Ishikawa (cell line): ENCODE data around the gene MAGI2.

Experiments
- CEBPB ChIP-seq: IDR thresholded peaks from 2 replicates; pipeline ENCODE4 v1.6.1; 2012
- CREB1 ChIP-seq: IDR thresholded peaks from 2 replicates; pipeline ENCODE4 v1.6.1; 2012; ENCODE audit warnings: low read depth
- EGR1 ChIP-seq: IDR thresholded peaks from 2 replicates; pipeline ENCODE4 v1.6.1; 2012
- EP300 ChIP-seq: IDR thresholded peaks from 2 replicates; pipeline ENCODE4 v1.6.1; 2012; ENCODE audit warnings: borderline replicate concordance
- FOXM1 ChIP-seq: IDR thresholded peaks from 2 replicates; pipeline ENCODE4 v1.6.1; 2012; ENCODE audit warnings: low read depth, borderline replicate concordance
- NFIC ChIP-seq: IDR thresholded peaks from 2 replicates; pipeline ENCODE4 v1.6.1; 2012
- RAD21 ChIP-seq: IDR thresholded peaks from 2 replicates; pipeline ENCODE4 v1.6.1; 2012; ENCODE audit warnings: low read depth
- TAF1 ChIP-seq: IDR thresholded peaks from 2 replicates; pipeline ENCODE4 v1.6.1; 2012; ENCODE audit warnings: low read depth, mild to moderate bottlenecking
- TCF12 ChIP-seq: IDR thresholded peaks from 2 replicates; pipeline ENCODE4 v1.6.1; 2012; ENCODE audit warnings: low read depth
- TEAD4 ChIP-seq: IDR thresholded peaks from 2 replicates; pipeline ENCODE4 v1.6.1; 2012
- USF1 ChIP-seq: IDR thresholded peaks from 2 replicates; pipeline ENCODE4 v1.6.1; 2012
- YY1 ChIP-seq: IDR thresholded peaks from 2 replicates; pipeline ENCODE4 v1.6.1; 2012; ENCODE audit warnings: low read depth
- ZBTB7A ChIP-seq: IDR thresholded peaks from 2 replicates; pipeline ENCODE4 v1.6.1; 2012; ENCODE audit warnings: low read depth
- TF ChIP-seq, protein P1 (sequence below): IDR thresholded peaks from 2 replicates; pipeline ENCODE4 v1.6.1; 2012
- TF ChIP-seq, protein P2 (sequence below): IDR thresholded peaks from 2 replicates; pipeline ENCODE4 v1.6.1; 2012; ENCODE audit warnings: low read depth, mild to moderate bottlenecking

MAGI2 gene

GRCh38 chr7:78389022-78389421 lies 1064.4 kb downstream of the MAGI2 start:
- TF ChIP-seq CREB1 (no peak), NFIC (no peak), ZBTB7A (no peak), TEAD4 (no peak), TCF12 (no peak), TAF1 (no peak), CEBPB (no peak), RAD21 (no peak), EP300 (no peak), USF1 (no peak), EGR1 (no peak), YY1 (no peak), FOXM1 (no peak)
- TF ChIP-seq, protein P1, sequence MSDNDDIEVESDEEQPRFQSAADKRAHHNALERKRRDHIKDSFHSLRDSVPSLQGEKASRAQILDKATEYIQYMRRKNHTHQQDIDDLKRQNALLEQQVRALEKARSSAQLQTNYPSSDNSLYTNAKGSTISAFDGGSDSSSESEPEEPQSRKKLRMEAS, result no peak
- TF ChIP-seq, protein P2, sequence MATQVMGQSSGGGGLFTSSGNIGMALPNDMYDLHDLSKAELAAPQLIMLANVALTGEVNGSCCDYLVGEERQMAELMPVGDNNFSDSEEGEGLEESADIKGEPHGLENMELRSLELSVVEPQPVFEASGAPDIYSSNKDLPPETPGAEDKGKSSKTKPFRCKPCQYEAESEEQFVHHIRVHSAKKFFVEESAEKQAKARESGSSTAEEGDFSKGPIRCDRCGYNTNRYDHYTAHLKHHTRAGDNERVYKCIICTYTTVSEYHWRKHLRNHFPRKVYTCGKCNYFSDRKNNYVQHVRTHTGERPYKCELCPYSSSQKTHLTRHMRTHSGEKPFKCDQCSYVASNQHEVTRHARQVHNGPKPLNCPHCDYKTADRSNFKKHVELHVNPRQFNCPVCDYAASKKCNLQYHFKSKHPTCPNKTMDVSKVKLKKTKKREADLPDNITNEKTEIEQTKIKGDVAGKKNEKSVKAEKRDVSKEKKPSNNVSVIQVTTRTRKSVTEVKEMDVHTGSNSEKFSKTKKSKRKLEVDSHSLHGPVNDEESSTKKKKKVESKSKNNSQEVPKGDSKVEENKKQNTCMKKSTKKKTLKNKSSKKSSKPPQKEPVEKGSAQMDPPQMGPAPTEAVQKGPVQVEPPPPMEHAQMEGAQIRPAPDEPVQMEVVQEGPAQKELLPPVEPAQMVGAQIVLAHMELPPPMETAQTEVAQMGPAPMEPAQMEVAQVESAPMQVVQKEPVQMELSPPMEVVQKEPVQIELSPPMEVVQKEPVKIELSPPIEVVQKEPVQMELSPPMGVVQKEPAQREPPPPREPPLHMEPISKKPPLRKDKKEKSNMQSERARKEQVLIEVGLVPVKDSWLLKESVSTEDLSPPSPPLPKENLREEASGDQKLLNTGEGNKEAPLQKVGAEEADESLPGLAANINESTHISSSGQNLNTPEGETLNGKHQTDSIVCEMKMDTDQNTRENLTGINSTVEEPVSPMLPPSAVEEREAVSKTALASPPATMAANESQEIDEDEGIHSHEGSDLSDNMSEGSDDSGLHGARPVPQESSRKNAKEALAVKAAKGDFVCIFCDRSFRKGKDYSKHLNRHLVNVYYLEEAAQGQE, result no peak

- TF ChIP-seq EGR1, result no peak
- TF ChIP-seq, protein P1, result no peak
- TF ChIP-seq NFIC, result no peak
- TF ChIP-seq TEAD4, result no peak
- TF ChIP-seq, protein P2, result no peak
- no peak for TF ChIP-seq FOXM1
- TF ChIP-seq EP300, result no peak
- no peak for TF ChIP-seq ZBTB7A
- no peak for TF ChIP-seq RAD21
- no peak for TF ChIP-seq CREB1
- no peak for TF ChIP-seq YY1
- TF ChIP-seq USF1, result no peak
- TF ChIP-seq CEBPB, result no peak
- TF ChIP-seq TCF12, result no peak
- no peak for TF ChIP-seq TAF1
These were observed 1066.9 kb downstream of the MAGI2 start for GRCh38 chr7:78386520-78386919.

DNA sequence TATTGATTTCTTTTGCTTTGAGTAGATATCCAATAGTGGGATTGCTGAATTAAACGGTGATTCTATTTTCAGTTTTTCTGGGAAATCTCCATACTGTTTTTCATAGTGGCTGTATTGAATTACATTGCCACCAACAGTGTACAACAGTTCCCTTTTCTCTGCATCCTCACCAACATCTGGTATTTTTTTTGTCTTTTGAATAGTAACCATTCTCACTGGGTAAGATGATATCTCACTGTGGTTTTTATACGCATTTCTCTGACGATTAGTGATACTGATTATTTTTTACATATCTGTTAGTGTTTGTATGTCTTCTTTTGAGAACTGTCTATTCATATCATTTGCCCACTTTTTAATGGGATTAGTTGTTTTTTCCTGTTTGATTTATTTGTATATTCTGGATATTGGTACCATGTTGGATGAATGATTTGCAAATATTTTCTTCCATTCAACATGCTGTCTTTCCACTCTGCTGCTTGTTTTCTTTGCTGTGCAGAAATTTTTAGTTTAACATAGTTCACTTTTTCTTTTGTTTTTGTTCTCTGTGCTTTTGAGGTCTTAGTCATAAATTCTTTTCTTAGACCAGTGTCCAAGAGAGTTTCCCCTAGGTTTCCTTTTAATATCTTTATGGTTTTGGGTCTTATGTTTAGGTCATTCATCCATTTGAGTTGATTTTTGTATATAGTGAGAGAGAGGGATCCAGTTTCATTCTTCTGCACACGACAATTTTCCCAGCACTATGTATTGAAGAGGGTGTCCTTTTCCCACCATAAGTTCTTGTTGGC lies 1070.2 kb downstream of the MAGI2 start:
- TF ChIP-seq, protein P1, result no peak
- TF ChIP-seq EGR1 (no peak), CEBPB (no peak), ZBTB7A (no peak), NFIC (no peak), USF1 (no peak), RAD21 (no peak), CREB1 (no peak), FOXM1 (no peak), EP300 (no peak), TAF1 (no peak), TCF12 (no peak)

DNA sequence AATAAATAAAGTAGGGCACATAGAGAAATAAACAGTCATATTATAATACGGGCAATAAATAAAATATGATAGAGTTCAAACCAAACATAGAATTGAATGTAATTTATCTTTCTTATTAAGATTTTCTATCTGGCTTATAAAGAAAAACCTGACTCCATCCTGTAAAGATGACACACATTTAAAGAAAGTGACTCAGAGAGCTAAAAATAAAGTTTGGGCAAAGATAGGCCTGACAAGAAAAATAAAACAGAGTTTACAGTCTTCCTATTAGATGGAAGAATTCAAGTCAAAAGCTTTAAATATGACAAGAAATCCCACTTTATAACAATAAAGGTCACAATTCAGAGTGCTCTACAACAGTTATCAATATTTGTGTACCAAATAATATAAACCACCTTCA lies 1074.3 kb downstream of the MAGI2 start:
- TF ChIP-seq NFIC, result no peak
- TF ChIP-seq TCF12, result no peak
- no peak for TF ChIP-seq EP300
- TF ChIP-seq FOXM1, result no peak
- TF ChIP-seq CEBPB, result no peak
- no peak for TF ChIP-seq ZBTB7A
- no peak for TF ChIP-seq EGR1
- TF ChIP-seq YY1, result no peak
- no peak for TF ChIP-seq USF1
- no peak for TF ChIP-seq RAD21
- TF ChIP-seq, protein P2, result no peak
- no peak for TF ChIP-seq TEAD4
- no peak for TF ChIP-seq CREB1
- TF ChIP-seq, protein P1, result no peak
- TF ChIP-seq TAF1, result no peak
